Stimulated activated CD4-positive, alpha-beta T cell treated with anti-CD3 and anti-CD28 coated beads, Interleukin-15, amount 100 ng/mL, for 1 hour (primary cell): ENCODE data around the gene HSF4.
"Not testable (repeated sequence)": the region's sequence is repeated elsewhere in the genome, so short reads cannot be mapped to it uniquely, and the experiment has no call there.

Experiments used
- DNase-seq, 2 donors: peaks; one replicate each; pipeline ENCODE4 v3.0.0-alpha.2; 2020; ENCODE audit warnings: low read depth in 1 of 2, low spot score in 1 of 2

Gene HSF4, protein sequence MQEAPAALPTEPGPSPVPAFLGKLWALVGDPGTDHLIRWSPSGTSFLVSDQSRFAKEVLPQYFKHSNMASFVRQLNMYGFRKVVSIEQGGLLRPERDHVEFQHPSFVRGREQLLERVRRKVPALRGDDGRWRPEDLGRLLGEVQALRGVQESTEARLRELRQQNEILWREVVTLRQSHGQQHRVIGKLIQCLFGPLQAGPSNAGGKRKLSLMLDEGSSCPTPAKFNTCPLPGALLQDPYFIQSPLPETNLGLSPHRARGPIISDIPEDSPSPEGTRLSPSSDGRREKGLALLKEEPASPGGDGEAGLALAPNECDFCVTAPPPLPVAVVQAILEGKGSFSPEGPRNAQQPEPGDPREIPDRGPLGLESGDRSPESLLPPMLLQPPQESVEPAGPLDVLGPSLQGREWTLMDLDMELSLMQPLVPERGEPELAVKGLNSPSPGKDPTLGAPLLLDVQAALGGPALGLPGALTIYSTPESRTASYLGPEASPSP

DNA sequence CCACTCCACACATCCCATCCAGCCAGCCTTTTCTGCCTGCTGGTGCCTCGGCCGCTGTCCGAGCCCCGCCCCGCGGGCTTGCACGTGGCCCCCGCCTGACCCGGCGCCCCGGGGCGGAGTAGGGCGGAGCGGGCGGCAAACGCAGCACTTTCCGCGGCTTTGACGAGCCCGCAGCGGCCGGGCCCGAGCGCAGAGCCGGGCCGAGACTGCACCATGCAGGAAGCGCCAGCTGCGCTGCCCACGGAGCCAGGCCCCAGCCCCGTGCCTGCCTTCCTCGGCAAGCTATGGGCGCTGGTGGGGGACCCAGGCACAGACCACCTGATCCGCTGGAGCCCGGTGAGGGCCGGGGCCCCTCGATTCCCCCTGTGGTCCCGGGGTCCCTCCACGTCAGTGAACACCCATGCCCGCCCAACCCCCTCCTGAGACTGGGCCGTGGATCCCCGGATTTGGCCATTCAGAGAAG lies at the start of gene HSF4:
Gene HSF4, plus strand, starts transcription at position 147 of the 463 bp plus-strand sequence. Its CDS starts 67 bp downstream, at position 214.
- no peak for DNase-seq

GRCh38 chr16:67114793-67115192 lies 49.8 kb upstream of the HSF4 start:
- DNase-seq = no peak

DNA sequence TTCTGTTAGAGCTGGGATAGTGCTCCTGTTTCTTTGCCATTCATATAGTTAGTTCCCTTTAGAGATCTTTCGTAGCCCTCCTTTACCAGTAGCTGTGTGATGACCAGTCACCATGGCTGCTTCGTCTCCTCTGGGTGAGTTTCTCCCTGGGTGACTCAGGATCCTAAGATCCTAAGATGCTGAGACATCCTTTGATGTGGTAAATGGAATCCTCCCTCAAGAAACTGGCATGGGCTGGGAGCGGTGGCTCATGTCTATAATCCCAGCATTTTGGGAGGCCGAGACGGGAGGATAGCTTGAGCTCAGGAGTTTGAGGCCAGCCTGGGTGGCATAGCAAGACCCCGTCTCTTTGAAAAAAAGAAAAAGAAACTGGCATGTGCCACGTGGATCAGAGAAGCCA lies 48.9 kb upstream of the HSF4 start:
- DNase-seq = no peak

GRCh38 chr16:67116388-67117311 lies 47.9 kb upstream of the HSF4 start:
- no peak for DNase-seq

DNA sequence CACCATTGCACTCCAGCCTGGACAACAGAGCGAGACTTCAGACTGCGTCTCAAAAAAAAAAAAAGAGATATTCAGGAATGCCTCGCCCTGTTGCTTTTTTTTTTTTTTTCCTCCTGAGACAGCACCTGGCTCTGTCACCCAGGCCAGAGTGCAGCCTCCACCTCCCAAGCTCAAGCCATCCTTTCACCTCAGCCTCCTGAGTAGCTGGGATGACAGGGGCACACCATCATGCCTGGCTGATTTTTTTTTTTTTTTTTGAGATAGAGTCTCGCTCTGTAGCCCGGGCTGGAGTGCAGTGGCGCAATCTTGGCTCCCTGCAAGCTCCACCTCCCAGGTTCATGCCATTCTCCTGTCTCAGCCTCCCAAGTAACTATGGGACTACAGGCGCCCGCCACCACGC lies 46.8 kb upstream of the HSF4 start:
- DNase-seq = no peak

DNA sequence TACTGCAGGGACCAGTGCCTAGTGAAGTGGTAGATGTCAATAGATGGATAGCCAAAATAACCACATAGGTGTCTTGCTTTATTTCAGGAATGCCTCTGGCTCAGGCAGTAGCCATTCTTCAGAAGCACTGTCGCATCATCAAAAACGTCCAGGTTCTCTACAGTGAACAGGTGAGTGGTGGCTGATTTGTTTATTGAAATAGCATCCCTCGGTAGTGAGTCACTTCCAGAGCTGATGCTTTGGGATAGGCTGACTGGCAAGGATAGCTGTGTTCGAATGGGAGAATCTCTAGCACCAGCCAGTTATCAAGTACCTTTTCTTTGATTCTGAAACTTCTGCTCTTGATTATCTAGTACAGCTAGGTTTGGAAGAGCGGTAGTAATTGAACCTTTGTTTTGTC lies 44.5 kb upstream of the HSF4 start:
- no peak for DNase-seq

- DNase-seq = not testable (repeated sequence)
Measured at GRCh38 chr16:67122799-67123198, 41.7 kb upstream of the HSF4 start.

DNA sequence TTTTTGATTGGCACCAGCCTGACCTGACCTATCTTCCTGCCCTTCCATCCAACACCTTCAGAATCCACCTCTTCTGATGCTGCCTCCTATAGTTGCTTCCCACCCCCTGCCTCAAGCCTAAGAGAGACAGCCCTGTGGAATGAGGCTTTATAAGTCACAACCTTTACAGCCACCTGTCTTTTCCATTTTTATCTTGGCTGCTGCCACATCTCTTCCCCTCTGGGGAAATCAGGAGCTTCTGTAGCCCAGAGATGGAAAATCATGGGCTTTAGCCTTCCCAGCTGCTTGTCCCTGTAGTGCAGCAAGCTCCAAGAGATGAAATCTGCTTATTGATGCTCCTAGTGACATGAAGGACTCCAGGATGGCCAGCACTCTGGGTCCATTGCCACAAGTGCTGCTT lies 36.1 kb upstream of the HSF4 start:
- DNase-seq = no peak

DNA sequence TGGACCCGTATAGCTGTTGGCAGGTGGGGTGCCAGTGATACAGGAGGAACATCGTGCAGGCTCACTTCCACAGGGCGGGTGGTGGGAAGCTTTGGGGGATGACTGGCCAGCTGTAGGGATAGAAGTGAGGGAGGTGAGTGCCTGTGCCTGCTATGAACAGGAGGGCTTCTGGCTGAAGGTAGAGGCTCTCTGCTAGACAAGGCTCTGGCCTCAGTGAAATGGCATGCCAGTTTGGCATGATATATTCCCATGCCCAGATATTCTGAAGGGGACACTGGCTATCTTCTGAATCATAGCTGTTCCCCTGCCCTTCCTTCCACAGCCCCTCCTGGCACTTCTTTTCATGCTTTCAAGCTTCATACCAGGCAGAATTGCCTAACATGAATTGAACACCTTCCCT lies 35.7 kb upstream of the HSF4 start:
- DNase-seq = no peak

DNA sequence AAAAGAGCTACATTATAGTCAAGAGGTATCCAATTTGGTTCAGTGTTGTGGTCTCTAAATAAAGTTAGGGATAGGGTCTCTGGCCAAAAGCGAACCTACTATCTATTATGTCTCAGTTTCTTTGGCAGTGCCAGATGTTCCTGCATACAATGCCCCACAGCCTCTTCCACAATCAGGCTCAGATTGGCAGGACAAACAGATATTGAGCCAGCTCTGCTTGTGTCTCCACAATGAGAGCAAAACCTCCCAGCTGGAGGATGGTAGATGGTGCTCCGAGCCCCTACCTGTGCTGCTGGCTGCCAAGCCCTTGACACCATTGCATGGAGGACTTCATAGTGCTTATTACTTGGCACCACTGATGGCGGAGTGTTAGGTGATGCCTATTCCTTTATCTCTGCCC lies 35.1 kb upstream of the HSF4 start:
- DNase-seq = no peak

DNA sequence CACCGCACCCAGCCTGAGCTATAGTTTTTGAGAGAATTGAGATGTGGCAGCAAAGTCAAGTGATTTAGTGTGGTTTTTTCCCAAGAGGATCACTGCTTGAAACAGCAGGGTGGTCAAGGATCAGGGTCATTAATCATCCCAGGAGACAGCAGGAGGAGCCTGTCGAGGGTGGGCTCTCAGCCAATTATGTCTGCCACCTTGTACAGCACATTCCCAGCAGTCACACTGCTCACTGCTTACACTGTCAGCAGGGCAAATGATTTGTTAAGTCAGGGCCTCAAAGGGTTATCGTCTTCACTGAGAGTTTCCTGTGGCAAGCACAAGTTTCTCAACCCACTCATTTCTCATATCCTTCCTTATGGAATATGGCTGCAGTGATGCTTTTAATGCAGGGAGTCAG lies 26.9 kb upstream of the HSF4 start:
- DNase-seq = no peak

GRCh38 chr16:67141391-67141790 lies 23.2 kb upstream of the HSF4 start:
- no peak for DNase-seq

DNA sequence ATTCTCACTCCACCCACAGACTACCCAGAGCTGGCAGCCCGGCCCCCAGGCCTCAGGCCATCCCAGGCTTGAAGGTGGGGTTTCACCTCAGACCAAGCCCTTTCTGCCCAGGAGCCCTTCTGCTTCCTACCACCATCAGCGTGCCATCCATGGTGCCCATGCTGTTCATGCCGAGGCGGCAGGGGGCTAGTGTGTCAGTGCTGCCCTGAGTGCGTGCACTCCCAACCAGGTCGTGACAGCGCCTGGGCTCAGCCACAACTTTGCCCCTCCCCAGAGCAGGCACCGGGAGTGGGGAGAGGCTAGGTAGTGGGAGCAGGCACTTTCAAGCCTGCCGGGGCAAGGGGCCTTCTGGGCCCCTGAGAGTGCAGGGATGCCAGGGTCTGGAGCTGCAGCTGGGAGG lies 22.2 kb upstream of the HSF4 start:
- DNase-seq = no peak

DNA sequence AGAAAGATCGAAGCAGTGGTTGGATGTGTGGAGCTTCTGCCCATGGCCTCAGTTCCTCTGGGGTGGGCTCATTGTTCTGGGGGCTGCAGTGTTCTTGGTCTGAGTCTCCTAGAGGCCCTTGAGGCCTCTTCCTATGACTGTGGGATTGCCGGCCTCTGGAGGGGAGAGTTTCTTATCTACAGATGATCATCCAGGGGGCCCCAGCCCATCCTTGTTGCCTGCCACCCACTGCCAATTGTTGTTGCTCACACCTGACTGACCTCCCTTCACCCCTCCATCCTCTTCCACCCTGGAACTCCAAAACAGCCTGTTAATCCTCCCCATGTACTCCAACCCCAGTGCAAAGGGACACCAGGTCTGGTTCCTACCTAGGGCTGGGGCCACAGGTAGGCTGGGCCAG lies 19.6 kb upstream of the HSF4 start:
- no peak for DNase-seq

DNA sequence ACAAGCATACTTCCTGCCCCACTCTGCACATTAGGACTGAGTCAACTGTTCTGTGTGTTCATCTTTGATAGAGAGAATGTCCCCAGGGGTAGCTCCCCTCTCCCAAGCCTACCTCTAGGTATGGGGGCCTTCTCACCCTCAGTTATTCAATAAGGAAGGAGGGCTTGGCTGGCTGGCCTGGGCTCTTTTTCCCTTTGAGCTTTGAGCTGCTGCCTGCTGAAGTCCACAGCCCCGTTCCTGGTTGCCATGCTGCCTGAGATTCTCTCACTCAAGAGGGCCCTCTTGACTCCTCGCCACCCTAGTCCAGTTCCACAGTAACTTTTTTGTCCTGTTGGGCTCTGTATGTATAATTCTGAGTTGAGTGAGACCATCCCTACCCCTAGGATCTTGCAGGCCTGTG lies 18.8 kb upstream of the HSF4 start:
- DNase-seq = no peak

GRCh38 chr16:67146523-67147357 lies 17.8 kb upstream of the HSF4 start:
- no peak for DNase-seq

DNA sequence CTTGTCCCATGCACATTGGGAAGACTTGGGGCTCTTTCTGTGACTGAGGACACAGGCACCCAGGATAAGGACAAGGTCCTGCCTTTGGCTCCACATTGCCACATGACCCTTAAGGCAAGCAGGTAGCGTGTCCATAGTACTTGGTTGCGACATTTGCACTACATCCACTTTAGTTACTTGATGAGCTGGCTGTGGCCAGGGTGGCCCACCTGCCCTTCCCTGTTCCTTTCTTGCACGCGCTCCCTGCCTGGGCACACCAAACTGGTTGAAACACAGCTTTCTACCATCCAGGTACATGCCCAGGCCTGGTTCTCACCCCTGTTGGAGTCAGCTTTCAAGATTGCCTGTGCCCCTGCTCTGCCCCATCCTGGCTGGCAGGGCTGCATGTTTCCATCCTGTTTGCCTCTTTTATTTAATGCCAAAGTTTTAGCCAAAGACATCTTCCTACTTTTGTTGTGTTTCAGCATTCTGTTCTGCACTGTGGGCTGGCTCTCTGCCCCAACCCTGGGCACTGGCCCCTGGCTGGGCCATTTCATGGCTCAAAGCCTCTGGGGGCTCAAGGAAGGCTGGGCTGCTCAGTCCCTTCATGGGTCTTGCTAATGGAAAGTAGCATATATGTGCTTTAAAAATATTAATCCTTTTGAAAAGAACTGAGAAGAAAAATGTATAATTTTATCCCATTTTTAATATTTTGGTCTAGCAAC lies 17.0 kb upstream of the HSF4 start:
- no peak for DNase-seq

DNA sequence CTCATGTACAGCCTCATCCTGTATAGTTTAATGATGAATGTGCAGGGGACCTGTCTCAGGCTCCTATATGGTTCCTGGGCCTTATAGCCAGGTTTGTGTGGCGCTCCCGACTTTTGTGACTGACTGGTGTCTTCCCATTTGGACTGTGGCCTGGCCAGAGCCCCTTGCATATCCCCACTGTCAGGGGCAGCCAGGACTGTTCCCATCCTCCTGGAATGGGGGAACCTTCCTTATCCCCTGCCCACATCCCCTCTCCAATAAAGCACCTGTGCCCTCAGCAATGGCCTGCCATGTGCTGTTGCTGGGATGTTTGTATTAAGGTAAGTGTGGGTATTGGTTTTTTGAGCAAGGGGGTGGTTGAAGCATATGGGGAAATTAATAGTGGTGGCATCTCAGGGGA lies 16.3 kb upstream of the HSF4 start:
- no peak for DNase-seq

GRCh38 chr16:67148656-67149275 lies 15.8 kb upstream of the HSF4 start:
- no peak for DNase-seq
